Stimulated activated CD8-positive, alpha-beta memory T cell treated with anti-CD3 and anti-CD28 coated beads, Interleukin-4, amount 100 ng/mL, for 4 hours (primary cell): ENCODE data around the gene OLAH.

ENCODE experiments used
- DNase-seq, 2 donors: peaks; one replicate each; pipeline ENCODE4 v3.0.0-alpha.2; 2020; ENCODE audit warnings: low read depth in 2 of 2, low spot score in 1 of 2

Gene OLAH

DNA sequence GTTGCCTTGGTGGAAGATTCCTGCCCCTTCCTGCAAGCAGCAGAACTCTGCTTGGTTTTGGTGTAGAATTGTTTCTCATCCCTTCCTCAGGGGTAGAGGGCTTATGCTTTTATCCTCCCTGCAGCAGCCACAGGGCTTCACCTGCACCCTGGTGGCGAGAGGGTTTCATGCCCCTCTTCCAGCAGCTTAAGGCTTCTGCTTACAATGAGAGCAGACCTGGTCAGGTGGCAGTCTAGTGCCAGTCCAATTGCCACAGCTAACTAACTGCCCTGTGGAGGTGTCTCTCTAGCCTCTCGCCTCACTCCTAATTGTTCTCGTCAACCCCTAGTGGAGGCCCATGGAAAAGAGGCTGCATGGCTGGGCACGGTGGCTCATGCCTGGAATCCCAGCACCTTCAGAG is 25.5 kb downstream of the OLAH start:
- DNase-seq = no peak

DNA sequence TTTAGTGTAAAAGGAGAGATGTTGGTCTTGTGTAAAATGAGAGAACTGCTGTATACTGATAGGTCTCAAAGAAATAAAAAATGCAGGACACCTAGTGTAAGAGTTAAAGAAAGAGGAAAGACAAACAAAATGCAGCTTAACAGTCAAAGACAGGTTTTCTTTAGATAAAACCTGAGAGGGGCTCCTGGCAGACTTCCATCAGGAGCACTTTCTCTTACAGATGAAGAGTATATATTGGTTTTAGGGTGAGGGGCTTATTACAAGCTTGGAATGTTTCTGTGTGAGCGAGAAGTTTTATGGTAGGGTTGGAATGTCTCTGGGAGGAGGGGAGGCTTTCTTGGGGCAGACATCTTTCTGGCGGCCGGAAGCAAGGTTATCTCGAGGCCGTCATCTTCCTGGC is 28.6 kb downstream of the OLAH start:
- no peak for DNase-seq

- DNase-seq = no peak
Measured at GRCh38 chr10:15075421-15075820, 31.7 kb downstream of the OLAH start.

- DNase-seq = no peak
Measured at GRCh38 chr10:15083674-15084501, 40.1 kb downstream of the OLAH start.

DNA sequence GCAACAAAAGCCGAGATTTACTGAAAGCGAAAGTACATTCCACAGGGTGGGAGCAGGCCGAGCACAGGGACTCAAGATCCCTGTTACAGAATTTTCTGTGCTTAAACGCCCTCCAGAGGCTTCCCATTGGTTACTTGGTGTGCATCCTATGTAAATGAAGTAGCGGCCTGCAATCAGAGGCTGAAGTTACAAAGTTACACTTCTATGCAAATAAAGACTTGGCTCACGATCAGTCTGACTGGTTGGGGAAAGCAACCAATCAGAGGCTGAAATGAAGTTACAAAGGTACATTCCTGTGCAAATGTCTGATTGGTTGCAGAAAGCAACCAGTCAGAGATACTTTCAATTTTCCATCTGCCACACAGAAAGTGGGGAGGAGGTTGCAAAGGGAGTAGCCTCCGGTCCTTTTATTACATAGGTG is 40.8 kb downstream of the OLAH start:
- no peak for DNase-seq

DNA sequence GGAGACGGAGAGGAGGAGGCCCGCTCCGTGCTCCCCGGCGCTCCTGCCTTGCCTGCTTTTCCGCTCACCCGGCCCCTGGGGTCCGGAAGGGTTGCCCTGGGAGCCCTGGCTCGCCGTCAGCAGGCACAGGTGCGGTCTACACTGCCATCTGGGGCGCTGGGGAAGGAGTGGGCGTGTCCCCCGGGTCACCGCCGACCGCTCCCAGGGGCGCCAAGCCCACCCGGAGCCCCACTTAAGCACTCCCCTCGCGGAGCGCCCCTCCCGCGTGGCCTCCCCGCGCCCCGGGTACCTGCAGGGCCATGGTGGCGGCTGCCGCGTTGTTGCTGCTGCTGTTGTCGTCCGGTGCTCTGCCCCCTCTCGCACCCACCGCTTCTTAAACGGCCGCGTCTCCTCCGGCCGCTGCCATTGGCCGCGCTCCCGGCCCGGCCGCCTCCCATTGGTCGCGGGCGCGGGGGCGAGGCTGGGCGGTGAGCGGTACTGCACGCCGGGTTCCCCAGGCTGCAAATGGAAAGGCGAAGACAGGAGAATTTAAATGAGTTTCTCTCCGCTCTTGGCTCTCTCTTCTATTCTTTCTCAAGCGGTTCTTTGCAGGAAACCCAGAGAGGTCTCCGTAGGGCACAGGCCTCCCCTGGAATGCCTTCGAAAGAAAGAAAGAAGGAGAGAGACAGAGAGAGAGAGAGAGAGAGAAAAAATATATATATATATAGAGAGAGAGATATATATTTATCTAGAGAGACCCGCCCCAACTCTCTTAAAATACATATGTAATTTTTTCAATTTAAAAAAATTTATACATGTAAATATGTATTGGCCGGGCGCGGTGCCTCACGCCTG is 44.9 kb downstream of the OLAH start, which contains the start of gene ACBD7:
Gene ACBD7, minus strand, starts transcription at position 349 of the 834 bp plus-strand sequence. Its CDS starts 48 bp downstream, at position 301.
- peak; percentile 35 to 55 for DNase-seq

DNA sequence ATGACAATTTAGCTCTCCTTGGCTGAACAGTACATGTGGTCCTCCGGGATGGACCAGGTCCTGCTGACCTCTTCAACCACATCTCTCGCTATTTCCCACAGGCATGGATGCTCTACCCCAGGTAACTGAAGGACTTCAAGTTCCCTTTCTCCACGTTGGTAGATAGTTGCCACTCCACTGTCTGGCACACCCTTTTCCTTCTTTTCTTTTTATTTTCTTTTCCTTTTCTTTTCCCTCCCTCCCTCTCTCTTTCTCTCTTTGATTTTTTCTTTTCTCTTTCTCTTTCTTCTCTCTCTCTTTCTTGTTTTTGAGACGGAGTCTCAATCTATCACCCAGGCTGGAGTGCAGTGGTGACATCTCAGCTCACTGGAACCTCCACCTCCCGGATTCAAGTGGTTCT is 47.7 kb downstream of the OLAH start:
- no peak for DNase-seq

DNA sequence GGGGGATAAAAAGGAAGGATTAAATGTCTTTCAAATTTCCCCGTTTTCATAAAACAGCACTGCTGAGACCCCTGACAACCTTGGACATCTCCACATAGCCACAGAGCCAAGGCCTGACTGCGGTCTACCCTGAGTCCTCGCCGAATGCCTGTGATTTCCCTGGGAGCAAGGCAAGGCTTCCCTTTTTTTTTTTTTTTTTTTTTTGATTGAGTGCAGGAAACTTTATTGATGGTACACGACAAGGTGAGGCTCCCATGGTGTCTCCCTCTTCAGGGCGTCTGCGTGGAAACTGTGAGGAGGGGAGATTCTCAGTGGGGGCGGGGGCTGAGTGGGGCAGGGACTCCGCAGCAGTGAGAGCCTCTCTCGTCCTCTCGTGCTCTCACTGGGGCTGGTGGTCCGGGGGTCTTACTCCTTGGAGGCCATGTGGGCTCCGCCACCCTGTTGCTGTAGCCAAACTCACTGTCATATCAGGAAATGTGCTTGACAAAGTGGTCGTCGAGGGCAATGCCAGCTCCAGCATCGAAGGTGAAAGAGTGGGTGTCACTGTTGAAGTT is 49.2 kb downstream of the OLAH start:
- no peak for DNase-seq

DNA sequence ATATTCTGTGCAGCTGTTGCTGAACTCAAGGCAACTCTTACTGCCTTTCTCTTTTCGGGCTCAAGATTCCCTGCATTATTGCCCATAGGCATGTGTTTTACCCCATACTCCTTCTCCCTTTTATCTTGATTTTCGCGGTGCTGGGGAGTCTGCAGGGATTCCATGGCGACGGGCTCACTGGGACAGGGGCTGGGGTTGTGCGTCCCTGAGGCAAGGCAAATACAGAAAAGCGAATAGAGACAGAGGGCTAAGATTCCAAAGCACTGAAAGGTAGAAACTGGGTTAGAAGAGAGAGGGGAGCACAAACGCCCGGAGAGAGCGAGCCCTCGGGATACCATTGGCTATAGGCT is 52.9 kb downstream of the OLAH start:
- DNase-seq = no peak

GRCh38 chr10:15097011-15097812 is 53.5 kb downstream of the OLAH start, which contains the start of gene RPP38:
RPP38 (plus strand) TSS chr10:15097355; CDS start chr10:15103315, 5,960 bp downstream.
- DNase-seq = peak; percentile 92 to 96

DNA sequence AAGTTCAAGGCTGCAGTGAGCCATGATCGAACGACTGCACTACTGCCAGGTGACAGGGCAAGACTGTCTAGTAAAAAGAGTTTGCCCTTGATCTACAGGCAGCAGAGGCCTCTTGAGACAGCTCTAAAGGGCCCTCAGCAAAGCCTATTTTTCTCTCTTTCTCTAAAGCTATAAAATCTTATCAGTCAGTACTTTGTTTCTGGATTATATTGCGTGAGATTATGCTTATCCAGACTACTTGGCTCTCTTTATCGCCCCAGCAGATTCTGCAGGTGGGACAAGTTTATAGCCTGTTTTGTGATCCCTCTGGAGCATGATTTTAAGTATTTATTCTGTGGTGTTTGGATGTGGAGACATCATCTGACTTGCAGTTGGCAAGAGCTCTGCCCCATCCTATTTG is 56.1 kb downstream of the OLAH start:
- DNase-seq = no peak

DNA sequence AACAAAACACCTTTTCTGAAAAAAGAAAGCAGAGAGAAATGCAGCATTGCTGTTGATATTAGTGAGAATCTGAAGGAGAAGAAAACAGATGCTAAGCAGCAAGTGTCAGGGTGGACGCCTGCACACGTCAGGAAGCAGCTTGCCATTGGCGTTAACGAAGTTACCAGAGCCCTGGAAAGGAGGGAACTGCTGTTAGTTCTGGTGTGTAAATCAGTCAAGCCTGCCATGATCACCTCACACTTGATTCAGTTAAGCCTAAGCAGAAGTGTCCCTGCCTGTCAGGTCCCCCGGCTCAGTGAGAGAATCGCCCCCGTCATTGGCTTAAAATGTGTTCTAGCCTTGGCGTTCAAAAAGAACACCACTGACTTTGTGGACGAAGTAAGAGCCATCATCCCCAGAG is 59.8 kb downstream of the OLAH start:
- no peak for DNase-seq

DNA sequence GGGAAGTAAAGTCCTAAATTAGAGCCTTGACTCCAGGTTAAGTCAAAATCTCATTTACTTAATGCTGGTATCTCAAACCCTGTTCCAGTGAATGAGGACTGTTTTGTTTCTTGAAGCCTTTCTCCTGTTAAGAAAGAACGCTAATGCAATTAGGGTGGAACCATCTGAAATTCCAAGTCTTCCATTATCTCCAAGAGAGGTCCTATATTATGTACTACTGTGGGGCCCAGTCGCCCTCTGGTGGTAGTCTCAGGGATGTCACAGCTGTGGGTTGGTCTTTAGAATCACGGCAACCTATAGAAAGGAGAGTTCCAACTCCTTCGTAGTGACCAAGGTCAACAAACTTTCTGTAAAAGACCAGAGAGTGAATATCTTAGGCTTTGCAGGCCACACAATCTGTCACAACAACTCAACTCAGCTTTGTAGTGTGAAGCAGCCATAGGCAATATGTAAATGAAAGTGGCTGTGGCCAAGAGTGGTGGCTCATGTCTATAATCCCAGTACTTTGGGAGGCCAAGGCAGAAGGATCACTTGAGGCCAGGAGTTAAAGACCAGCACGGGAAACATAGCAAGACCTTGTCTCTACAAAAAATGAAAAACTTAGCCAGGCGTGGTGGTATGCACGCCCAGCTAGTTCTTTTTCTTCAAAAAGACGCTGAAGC is 62.7 kb downstream of the OLAH start:
- DNase-seq = peak; percentile 32 to 47

- DNase-seq = no peak
Measured at GRCh38 chr10:15112657-15113056, 68.9 kb downstream of the OLAH start.

DNA sequence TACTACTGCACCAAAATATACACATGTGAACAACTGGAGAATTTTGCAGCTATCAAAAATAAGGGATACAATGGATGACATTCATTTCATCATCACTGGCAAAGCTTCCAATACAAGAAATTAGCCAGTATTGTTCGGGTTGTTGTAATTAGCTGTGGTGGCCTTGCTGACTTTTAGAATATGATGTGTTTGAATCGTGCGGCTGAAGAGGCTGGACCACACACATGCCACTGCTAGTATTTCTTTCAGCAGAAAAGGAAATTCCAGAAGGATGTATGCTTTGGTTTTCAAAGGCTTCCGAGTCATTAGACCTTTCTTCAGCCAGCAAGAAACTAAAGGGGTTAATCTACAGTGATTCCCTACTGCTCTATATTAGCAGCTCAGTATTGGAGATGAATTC is 70.0 kb downstream of the OLAH start:
- DNase-seq = no peak

GRCh38 chr10:15116225-15116624 is 72.5 kb downstream of the OLAH start:
- DNase-seq = no peak

DNA sequence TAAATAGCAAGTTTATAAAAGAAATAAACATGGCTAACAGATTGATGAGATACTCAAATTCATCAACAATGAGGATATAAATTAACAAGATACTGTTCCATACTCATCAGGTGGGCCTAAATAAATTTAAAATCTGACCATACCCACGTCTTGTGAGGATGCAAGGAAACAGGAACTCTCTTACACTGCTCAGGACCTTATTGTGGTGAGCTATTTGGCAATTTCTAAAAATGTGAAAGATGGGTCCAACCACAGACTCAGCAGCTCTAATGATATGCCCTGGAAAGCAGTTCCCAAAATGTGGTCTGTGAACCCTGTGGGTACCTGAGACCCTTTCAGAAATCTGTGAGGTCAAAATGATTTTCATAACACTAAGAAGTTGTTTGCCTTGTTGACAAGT is 74.9 kb downstream of the OLAH start:
- DNase-seq = no peak

- DNase-seq = no peak
Measured at GRCh38 chr10:15120523-15120922, 76.8 kb downstream of the OLAH start.

DNA sequence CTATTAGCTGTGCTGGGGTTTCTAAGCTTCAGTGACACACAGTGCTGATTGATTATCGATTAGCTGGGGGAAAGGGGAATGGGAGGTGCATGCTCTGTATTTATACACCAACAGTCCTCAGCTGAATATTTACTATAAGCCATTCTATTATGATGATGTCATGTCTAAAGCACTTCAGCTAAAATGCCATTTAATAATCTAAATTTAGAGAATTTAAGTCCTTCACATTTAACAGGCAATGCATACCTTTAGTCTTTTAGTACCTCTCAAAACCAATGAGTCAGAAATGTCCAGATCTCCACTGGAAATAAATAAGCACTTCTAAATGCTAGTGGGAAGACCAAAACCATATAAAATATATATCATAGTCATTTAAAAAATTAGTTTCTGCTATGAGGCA is 78.0 kb downstream of the OLAH start:
- DNase-seq = no peak

GRCh38 chr10:15122477-15123030 is 78.8 kb downstream of the OLAH start:
- DNase-seq = no peak
